Activated CD4-positive, CD25-positive, alpha-beta regulatory T cell treated with anti-CD3 and anti-CD28 coated beads, Interleukin-2, amount 50 U/mL, for 72 hours (primary cell): ENCODE measurements around the gene GRID2.
"Not testable (repeated sequence)": the region's sequence is repeated elsewhere in the genome, so short reads cannot be mapped to it uniquely, and the experiment has no call there.

Experiments
- DNase-seq: peaks from one replicate; pipeline ENCODE4 v3.0.0; 2021

Gene GRID2

DNA sequence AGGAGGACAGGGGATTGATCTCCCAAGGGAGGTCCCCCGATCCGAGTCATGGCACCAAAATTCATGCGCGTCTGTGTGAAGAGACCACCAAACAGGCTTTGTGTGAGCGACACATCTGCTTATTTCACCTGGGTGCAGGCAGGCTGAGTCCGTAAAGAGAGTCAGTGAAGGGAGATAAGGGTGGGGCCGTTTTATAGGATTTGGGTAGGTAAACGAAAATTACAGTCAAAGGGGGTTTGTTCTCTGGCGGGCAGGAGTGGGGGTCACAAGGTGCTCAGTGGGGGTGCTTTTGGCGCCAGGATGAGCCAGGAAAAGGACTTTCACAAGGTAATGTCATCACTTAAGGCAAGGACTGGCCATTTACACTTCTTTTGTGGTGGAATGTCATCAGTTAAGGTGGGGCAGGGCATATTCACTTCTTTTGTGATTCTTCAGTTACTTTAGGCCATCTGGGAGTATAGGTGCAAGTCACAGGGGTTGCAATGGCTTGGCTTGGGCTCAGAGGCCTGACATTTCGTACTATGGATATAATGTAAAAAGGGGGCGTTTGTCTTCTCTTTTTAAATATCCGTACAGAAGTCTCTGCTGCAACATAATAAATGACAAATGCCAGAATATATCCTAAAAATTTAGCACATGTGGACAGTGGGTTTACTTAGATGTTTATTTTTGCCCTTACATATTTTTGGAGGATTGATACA lies 140.5 kb downstream of the GRID2 start:
- not testable (repeated sequence) for DNase-seq

GRCh38 chr4:92445127-92445526 lies 141.4 kb downstream of the GRID2 start:
- no peak for DNase-seq

- DNase-seq: no peak
Measured at GRCh38 chr4:92447255-92447905, 143.6 kb downstream of the GRID2 start.

DNA sequence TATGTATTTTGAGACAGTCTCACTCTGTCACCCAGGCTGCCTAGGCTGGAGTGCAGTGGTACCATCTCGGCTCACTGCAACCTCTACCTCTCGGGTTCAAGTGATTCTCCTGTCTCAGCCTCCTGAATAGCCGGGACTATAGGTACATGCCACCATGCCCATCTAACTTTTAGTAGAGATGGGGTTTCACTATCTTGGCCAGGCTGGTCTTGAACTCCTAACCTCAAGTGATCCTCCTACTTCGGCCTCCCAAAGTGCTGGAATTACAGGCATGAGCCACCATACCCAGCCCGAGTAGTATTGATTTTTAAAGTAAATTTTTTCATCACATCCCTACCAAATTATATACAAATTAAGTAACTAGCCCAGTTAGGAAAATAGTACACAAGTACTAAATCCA lies 144.4 kb downstream of the GRID2 start:
- not testable (repeated sequence) for DNase-seq

- DNase-seq: no peak
Measured at GRCh38 chr4:92450694-92451093, 146.9 kb downstream of the GRID2 start.

GRCh38 chr4:92451782-92452181 lies 148.0 kb downstream of the GRID2 start:
- no peak for DNase-seq

DNA sequence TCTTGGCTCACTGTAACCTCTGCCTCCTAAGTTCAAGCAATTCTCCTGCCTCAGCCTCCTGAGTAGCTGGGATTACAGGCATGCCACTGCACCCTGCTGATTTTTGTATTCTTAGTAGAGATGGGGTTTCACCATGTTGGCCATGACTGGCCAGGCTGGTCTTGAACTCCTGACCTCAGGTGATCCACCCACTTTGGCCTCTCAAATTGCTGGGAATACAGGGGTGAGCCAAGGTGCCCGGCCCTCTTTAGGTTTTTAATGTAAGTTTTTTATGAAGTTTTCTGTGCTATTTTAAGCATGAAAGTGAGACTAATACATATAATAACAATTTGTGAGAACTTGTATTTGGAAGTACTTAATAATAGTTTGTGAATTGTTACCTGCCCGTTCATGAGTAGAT lies 148.6 kb downstream of the GRID2 start:
- not testable (repeated sequence) for DNase-seq

DNA sequence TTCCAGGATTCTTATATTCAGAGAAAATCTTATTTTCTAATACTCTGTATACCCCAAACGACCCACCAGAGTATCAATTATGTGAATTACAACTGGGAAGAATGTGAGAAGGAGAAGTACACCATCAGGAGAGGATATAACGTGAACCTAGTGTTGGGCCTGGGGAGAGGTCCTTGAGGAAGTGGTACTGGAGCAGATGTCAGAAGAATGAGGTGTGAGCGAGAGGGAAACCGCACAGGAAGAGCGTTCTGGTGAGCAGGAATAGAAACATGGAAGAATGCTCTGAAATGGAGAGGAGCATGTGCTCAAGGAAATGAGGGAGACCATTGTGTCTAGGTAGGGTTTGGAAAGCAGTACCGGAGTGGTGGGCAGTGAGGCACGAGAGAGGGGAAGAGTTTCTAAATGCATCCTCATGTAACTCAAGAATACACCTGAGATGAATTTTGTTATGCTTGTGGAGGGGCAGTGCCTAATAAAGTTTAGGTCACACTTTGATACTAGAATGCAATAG lies 151.6 kb downstream of the GRID2 start:
- no peak for DNase-seq

DNA sequence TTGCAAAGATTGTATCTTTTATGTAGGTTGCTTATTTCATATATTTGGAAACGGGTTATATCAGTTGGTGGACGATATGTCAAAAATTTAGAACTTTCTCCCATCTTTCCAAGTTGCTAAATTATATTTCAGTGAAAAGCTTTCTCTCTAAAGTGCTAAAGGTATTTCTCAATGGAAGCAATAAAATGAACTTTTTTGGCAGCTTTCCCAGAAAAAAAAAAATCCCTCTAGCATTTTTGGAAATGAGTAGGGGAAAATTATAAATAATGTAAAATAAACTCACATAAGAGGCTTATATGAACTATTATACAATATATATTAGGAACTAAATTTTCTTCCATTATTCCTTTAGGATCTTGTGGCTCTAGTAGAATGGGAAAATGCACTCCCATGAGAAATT lies 152.2 kb downstream of the GRID2 start:
- DNase-seq: no peak

DNA sequence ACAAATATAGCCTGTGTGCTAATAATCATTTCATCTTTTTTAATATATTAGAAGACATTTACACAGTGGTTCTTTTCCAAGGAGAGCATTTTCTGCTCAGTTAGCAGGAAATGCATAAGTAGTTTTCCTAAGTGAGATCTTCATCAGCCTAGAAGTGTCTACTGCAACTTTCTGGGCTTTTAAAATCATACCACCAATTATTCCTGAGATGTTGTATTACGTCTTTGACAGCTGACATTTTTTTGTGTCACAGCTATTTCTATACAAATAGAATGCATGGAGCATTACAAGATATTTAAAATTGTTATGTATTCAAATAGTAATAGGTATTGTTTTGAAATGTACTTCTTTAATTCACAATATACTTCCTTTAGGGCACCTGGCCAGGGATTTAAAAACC lies 158.0 kb downstream of the GRID2 start:
- no peak for DNase-seq

GRCh38 chr4:92477298-92477697 lies 173.5 kb downstream of the GRID2 start:
- no peak for DNase-seq

- DNase-seq: no peak
Measured at GRCh38 chr4:92483341-92483740, 179.6 kb downstream of the GRID2 start.

DNA sequence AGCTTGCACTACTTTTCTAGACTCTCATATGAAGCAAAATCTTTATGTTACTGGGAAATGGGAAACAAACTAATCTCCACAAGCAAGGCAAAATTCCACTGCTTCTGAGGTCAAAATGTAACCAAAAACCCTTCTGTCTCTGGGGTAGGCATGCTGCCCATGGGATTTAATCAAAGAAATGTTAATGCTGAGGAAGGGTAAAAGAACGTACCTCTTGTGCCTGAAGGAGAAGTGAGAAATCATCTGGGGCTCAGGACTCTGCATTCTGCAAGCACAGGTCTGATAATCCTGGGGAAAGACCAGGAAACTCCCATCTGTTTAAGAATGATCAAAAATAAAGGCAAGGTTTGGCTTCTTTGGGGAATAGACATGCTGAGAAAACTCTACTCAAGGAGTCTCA lies 184.7 kb downstream of the GRID2 start:
- no peak for DNase-seq

DNA sequence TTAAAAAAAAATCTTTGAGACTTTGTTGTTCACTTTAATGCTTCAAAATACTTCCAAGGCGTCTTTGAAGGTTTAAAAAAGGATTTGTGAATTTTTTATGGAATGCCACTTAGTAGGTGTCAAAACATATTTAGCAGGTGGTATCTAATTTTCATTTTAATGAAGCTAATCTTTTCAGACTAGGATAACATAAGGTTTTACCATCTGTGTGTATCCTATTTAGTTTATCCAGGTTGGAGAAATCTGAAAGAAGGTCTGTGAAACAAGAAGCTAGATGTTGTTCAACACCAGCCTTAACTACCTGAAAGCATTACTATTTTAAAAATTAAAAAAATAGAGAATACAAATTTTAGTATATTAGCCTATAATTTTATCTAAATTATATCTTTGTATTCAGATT lies 193.4 kb downstream of the GRID2 start:
- no peak for DNase-seq

DNA sequence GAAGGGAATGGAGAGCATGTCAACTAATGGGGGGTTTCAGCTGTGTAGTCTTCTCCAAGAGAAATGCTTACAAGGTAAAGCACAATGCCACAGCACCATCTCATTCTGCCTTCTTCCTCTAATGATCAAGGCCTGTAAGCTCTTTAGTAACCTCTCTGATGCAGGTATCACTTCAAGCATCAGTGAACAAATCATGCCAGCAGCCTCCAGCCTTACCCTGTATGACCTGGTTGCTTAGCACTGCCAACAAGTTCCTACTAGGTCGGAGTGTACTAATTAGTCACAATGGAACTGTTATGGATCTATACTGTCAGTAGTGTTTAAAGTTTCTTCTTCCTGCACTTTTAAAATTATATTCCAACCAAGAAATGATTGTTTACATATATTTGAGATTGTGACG lies 197.7 kb downstream of the GRID2 start:
- no peak for DNase-seq

DNA sequence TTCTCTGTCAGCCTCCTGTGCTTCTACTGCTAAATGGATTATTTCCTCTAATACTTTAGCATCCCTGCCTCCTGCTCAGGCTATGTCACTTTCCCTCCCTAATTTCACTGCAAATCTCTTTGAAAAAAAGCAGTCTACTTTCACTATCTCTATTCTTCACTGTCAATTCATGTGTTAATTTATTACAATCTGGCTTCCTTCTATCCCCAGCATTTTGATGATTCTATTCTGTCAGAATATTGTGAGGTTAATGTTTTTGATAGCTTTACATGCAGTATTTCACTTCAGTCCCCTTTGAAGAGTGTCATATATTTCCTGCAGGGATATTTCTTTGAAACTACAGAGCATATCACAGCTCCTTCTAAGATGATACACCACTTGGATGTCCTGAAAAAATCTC lies 203.2 kb downstream of the GRID2 start:
- no peak for DNase-seq

GRCh38 chr4:92514627-92515026 lies 210.9 kb downstream of the GRID2 start:
- no peak for DNase-seq

GRCh38 chr4:92516450-92516849 lies 212.7 kb downstream of the GRID2 start:
- DNase-seq: no peak

DNA sequence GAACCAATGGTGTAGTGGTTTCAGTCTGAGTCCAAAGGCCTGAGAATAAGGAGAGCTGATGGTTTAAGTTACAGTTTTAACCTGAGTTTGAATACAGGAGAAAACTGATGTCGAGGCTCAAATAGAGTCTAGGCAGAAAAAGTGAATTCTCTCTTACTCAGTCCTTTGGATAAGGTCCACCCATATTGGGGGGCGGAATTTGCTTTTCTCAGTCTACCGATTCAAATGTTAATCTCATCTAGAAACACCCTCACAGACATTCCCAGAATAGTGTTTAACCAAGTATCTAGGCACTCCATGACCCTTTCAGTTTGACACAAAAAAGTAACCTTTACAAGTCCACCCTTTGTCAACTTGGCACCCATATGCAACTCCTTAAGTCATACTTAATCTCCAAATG lies 216.0 kb downstream of the GRID2 start:
- no peak for DNase-seq

DNA sequence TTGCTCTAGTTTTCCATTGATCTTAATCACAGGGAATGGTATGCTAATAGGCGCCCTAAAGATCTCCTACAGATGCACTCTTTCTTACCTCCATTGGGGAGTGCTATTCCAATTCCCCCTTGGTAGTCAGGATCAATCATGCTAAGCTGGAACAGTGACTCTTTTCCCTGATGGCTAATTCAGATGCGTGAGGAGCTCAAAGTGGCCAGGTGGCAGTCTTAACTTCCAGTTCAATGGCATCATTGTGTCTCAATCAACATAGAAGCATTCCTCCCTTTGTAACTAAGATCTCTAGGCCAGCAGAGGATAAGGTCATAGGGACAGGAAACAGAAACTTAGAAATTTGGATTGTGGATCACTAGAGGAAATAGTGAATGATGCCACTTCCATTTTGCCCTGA lies 216.8 kb downstream of the GRID2 start:
- no peak for DNase-seq

- DNase-seq: no peak
Measured at GRCh38 chr4:92521941-92522340, 218.2 kb downstream of the GRID2 start.

DNA sequence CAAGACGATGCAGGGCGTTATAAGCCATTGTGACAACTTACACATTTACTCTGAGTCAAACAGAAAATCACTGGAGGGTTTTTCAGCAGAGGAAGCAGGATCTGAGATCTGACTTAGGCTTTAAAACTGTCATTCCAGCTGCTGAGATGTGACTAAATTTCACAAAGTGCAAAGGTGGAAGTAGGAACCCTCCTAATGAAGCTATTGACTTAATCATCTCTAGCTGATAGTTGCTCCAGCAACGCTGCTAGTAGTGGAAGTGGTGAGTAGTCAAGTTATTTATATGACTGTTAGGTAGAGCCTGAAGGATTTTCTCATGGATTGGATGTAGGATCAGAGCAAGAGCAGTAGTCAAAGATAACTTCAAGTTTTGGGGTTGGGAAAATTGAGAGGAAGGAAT lies 218.6 kb downstream of the GRID2 start:
- DNase-seq: no peak

DNA sequence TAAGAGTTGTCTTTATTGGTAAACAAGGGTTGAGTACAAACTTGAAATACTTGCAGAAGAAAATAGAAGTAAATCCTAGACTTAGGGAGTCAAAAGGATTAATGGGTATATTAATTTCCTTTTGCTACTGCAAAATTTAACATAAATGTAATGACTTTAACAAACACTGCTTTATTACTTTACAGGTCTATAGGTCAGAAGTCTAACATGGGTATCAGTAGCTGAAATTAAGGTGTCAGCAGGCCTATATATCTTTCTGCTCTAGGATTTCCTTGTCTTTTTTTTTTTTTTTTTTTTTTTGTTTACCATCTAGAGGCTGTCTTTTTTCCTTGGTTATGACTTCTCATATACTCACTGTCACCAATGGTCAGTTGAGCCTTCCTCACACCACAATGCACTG lies 220.4 kb downstream of the GRID2 start:
- DNase-seq: no peak

DNA sequence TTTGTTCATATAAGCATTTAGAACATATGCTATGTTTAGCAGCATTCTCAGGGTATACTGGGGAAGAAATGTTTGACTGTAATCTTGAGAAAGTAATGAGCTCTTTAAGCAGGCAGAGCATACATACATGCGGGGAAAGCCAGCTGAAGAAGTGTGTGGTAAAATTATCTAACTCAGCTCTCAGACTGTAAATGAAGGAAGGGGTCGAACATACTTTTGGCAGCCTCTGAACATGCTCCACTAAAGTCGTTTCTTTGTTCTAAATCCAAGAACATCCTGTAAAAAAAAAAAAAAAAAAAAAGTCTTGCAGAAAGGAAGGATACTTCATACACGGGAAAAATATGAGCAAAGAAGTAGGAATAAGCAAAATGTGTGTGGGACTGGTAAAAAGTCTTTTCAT lies 224.8 kb downstream of the GRID2 start:
- no peak for DNase-seq

DNA sequence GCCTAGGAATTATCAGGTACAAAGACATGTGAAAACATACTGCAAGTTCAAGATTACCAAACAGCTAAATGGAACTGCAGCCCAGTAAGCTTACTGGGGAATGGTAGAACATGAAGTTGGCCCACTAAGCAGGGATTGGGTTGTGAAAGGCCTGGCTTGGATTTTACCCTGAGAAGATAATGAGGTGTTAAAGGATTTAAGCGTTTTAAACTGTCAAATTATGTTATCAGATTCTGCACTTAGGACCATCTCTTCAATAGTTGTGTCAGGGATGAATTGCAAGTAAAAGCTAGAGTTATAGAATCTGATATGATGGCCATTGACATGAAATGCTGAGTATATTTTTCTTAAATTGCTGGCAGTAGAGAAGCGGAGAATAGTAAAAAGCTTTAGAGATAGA lies 225.7 kb downstream of the GRID2 start:
- no peak for DNase-seq
